Measurements from ENCODE around the gene STUB1.

Gene STUB1

DNA sequence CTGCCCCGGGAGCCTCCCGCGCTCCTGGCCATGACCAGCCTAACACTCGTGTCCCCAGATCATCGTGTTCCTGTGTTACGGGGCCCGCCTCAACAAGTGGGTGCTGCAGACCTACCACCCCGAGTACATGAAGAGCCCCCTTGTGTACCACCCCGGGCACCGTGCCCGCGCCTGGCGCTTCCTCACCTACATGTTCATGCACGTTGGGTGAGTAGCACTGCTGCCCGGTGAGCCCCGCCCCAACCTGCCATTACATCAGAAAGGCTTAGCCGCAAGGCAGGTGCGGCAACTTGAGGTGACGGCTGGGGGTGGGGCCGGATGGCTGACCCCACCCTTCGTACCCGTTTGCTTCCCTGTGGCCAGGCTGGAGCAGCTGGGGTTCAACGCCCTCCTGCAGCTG is 3.3 kb upstream of the STUB1 start:
- TF ChIP-seq, protein P1, sequence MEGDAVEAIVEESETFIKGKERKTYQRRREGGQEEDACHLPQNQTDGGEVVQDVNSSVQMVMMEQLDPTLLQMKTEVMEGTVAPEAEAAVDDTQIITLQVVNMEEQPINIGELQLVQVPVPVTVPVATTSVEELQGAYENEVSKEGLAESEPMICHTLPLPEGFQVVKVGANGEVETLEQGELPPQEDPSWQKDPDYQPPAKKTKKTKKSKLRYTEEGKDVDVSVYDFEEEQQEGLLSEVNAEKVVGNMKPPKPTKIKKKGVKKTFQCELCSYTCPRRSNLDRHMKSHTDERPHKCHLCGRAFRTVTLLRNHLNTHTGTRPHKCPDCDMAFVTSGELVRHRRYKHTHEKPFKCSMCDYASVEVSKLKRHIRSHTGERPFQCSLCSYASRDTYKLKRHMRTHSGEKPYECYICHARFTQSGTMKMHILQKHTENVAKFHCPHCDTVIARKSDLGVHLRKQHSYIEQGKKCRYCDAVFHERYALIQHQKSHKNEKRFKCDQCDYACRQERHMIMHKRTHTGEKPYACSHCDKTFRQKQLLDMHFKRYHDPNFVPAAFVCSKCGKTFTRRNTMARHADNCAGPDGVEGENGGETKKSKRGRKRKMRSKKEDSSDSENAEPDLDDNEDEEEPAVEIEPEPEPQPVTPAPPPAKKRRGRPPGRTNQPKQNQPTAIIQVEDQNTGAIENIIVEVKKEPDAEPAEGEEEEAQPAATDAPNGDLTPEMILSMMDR (IDR thresholded peaks at IDR 0.05) = no peak
- Histone ChIP-seq H3K36me3 (ENCODE audit: control insufficient read depth, insufficient read depth, low read length) (no peaks in the 10 kb centered on the region), H2AFZ (no peak overlapping the region), H3K4me2 (ENCODE audit: low read length) (no peak overlapping the region), H3K27me3 (ENCODE audit: control insufficient read depth, insufficient read depth, low read length) (no peaks in the 10 kb centered on the region), H3K9ac (no peak overlapping the region), H3K4me1 (peaks cover 6% of the 10 kb centered on the region), H3K27ac (no peak overlapping the region), H3K79me2 (peaks cover 4% of the 10 kb centered on the region), H3K9me3 (ENCODE audit: control insufficient read depth, low read length) (no peaks in the 10 kb centered on the region), H3K4me3 (ENCODE audit: low read depth, low read length) (no peak overlapping the region)

DNA sequence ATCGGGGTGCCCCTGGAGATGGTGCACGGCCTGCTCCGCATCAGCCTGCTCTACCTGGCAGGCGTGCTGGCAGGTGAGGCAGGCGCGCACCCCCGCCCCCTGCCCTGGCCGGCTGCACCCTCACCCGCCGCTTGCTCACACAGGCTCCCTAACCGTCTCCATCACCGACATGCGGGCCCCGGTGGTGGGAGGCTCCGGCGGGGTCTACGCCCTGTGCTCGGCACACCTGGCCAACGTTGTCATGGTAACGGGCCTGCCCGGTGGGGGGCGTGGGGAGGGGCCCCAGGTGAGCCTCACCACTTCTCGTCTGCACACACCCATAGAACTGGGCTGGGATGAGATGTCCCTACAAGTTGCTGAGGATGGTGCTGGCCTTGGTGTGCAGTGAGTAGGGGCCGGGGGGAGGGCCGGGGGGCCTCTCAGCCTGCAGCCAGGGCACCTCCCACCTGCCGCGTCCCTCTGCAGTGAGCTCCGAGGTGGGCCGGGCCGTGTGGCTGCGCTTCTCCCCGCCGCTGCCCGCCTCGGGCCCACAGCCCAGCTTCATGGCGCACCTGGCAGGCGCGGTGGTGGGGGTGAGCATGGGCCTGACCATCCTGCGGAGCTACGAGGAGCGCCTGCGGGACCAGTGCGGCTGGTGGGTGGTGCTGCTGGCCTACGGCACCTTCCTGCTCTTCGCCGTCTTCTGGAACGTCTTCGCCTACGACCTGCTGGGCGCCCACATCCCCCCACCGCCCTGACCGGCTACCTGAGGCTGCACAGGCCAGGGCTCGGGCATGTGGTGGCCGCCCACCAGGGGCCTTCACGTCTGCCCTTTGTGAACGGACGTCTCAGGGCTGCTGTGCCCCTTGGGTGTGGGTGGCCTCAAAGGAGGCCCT is 2.7 kb upstream of the STUB1 start:
- peaks cover 4% of the 10 kb centered on the region for H3K79me2 ChIP-seq
- no peak overlapping the region for H2AFZ ChIP-seq
- H3K36me3 ChIP-seq (ENCODE audit: control insufficient read depth, insufficient read depth, low read length) = no peaks in the 10 kb centered on the region
- H3K27me3 ChIP-seq (ENCODE audit: control insufficient read depth, insufficient read depth, low read length) = no peaks in the 10 kb centered on the region
- peaks cover 6% of the 10 kb centered on the region for H3K4me1 ChIP-seq
- no peak overlapping the region for H3K9ac ChIP-seq
- no peak overlapping the region for H3K4me3 ChIP-seq (ENCODE audit: low read depth, low read length)
- H3K9me3 ChIP-seq (ENCODE audit: control insufficient read depth, low read length) = no peaks in the 10 kb centered on the region
- TF ChIP-seq, protein P1 (IDR thresholded peaks at IDR 0.05) = no peak
- H3K4me2 ChIP-seq (ENCODE audit: low read length) = no peak overlapping the region
- H3K27ac ChIP-seq = no peak overlapping the region

DNA sequence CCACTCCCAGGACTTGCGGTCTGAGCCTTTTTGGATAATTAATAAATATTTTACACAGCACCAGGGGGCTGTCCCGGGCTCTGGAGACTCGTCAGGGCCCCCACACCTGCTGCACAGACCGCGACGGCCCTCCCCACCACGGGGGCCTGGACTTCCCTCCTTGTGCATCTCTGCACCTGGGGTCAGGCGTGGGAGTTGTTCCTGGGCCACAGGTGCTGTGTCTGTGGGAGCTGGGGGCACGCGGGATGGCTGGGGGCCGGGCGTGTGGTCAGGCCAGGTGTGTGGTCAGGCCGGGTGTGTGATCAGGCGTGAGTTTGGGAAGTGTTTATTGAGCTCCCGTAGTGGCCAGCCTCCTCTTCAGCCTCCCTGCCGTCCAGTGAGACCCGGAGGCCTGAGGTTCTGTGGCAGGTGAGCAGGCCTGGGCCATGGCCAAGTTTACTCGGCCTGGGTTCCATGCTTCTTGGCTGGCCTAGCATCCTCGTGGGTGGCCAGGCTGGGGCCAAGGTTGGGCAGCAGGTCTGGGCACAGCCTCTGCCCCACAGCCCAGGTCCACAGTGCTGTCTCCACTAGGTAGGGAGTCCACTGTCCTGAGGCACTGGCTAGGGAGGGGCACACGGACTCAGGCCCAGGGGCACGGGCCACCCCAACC is 1.9 kb upstream of the STUB1 start:
- Histone ChIP-seq H2AFZ (no peak overlapping the region), H3K9ac (no peak overlapping the region), H3K79me2 (peaks cover 4% of the 10 kb centered on the region), H3K9me3 (ENCODE audit: control insufficient read depth, low read length) (no peaks in the 10 kb centered on the region), H3K4me1 (peaks cover 6% of the 10 kb centered on the region), H3K36me3 (ENCODE audit: control insufficient read depth, insufficient read depth, low read length) (no peaks in the 10 kb centered on the region), H3K27me3 (ENCODE audit: control insufficient read depth, insufficient read depth, low read length) (no peaks in the 10 kb centered on the region), H3K4me3 (ENCODE audit: low read depth, low read length) (no peak overlapping the region), H3K27ac (no peak overlapping the region), H3K4me2 (ENCODE audit: low read length) (no peak overlapping the region)
- TF ChIP-seq, protein P1 (IDR thresholded peaks at IDR 0.05) = no peak

DNA sequence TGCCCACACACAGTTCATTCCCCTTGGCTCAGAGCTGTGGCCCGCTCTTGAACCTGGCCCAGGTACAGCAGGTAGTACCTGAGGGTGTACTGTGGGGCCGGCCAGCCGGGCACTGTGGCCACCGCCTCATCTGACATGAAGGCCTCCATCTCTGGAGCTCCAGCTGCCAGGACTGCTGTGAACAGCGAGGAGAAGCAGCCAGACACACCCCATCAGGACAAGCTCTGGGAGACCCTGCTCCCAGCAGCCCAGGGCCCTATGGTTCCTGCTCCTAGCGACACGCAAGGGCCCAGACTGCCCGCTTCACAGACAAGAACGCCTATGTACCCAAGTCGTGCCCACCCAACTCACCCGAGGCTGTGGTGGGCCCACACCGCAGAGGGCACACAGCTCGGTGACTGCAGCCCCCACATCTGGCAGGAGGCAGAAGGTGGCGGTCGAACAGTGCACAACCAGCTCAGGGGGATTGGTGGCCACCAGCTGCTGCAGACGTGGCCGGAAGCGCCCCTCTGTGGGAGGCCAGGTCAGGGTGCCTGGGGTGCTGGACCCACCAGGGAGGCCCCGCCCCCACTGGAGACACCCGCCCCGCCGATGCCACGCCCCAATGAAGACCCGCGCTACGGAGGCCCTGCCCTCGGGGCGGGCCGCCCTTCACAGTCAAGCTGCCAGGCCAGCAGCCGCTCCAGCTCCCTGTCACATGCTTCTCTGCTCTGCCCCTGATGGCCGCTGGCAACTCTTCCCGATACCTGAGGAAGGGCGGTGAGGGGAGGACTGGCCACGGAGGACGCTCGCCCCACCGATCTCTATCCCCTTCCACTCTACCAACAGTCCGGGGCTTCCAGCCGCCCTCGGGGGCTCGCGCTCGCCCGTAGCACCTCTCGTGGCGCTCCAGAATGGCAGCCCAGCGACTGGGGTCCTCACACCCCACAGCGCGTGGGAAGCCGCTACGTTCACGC is 1.1 kb upstream of the STUB1 start:
- Histone ChIP-seq H3K4me3 (ENCODE audit: low read depth, low read length) (peak overlapping the region; percentile 63), H3K27me3 (ENCODE audit: control insufficient read depth, insufficient read depth, low read length) (no peaks in the 10 kb centered on the region), H3K27ac (peak overlapping the region; percentile 79), H3K9me3 (ENCODE audit: control insufficient read depth, low read length) (no peaks in the 10 kb centered on the region), H2AFZ (peak overlapping the region; percentile 72), H3K9ac (no peak overlapping the region), H3K4me2 (ENCODE audit: low read length) (peak overlapping the region; percentile 84), H3K4me1 (peaks cover 6% of the 10 kb centered on the region), H3K36me3 (ENCODE audit: control insufficient read depth, insufficient read depth, low read length) (no peaks in the 10 kb centered on the region), H3K79me2 (peaks cover 6% of the 10 kb centered on the region)
- TF ChIP-seq, protein P1 (IDR thresholded peaks at IDR 0.05) = no peak
